GM18507 (cell line): ENCODE measurements around the gene ST6GALNAC5.
"Not testable (repeated sequence)": the region's sequence is repeated elsewhere in the genome, so short reads cannot be mapped to it uniquely, and the experiment has no call there.

ENCODE experiments used
- DNase-seq: peaks from one replicate; pipeline ENCODE4 v3.0.0; 2011; ENCODE audit warnings: low read depth; ENCODE audit not compliant: insufficient read length; ENCODE audit errors: extremely low spot score
- FAIRE-seq: peaks from 2 replicates; lab custom pipeline; 2011; peaks lifted over from hg19 to GRCh38; lab: Jason Lieb, UNC

Gene ST6GALNAC5

GRCh38 chr1:76981267-76981666 is 114.0 kb downstream of the ST6GALNAC5 start:
- not testable (repeated sequence) for FAIRE-seq, DNase-seq

DNA sequence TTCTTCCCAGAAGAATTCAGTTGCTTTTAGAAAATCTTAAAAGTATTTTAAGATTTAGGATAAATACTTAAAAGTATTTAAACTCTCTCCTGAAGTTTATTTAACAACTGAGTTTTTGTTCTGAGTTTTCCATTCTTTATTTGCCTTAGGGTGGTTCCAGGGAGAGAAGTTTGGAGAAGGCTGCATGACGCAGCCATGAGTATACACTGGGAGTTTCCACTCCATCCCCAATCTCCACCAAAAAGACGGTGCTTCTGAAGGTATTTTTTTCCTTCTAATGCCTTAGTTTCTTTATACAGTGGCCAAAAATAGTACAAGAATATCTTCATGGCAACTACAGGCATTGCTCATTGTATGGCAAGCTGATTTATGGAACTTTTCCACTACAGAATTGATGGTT is 122.7 kb downstream of the ST6GALNAC5 start:
- DNase-seq (no peak), FAIRE-seq (no peak)

DNA sequence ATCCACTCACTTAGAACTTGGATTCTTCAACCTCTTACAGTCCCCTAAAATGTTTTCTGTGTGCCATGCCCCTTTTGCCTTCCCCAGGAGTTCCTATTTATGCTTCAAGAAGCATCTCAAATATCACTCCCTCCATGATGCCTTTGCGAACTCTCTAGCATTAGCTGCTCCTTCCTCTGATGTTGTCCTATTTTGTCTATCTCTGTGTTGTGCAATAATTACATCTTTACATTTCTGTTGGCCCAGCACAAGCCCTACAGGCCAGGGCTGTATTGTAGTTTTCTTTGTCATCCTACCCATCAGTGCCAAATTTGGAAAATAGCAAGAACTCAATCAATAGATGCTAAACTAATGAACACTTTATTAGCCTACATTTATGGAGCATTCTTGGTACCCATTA is 125.8 kb downstream of the ST6GALNAC5 start:
- no peak for FAIRE-seq
- DNase-seq = no peak

- FAIRE-seq = no peak
These were observed 131.4 kb downstream of the ST6GALNAC5 start for GRCh38 chr1:76998582-76999223.

DNA sequence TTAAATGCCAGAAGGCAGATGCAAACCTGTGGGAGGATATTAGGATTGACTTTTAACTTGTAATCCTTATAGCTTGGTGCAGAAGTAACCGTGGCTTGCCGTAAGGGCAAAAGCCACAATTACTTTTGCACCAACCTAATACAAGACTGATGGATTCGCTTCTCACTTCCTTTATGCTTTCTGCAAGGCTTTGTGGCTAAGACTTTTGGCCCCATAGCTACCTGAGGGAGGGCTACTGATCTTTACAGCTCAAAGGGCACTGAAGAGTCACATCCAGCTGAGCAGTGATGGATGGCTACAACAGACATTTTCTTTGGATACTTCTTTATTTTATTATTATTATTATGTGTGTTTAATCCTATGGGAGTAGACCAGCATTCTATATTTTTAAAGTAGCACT is 140.4 kb downstream of the ST6GALNAC5 start:
- FAIRE-seq (no peak), DNase-seq (no peak)

More at GRCh38 chr1:76998582-76999223, 131.4 kb downstream of the ST6GALNAC5 start:
- DNase-seq = no peak

- FAIRE-seq (no peak), DNase-seq (no peak)
These were observed 143.7 kb downstream of the ST6GALNAC5 start for GRCh38 chr1:77010937-77011336.

- FAIRE-seq = no peak
These were observed 144.8 kb downstream of the ST6GALNAC5 start for GRCh38 chr1:77012066-77012465.

DNA sequence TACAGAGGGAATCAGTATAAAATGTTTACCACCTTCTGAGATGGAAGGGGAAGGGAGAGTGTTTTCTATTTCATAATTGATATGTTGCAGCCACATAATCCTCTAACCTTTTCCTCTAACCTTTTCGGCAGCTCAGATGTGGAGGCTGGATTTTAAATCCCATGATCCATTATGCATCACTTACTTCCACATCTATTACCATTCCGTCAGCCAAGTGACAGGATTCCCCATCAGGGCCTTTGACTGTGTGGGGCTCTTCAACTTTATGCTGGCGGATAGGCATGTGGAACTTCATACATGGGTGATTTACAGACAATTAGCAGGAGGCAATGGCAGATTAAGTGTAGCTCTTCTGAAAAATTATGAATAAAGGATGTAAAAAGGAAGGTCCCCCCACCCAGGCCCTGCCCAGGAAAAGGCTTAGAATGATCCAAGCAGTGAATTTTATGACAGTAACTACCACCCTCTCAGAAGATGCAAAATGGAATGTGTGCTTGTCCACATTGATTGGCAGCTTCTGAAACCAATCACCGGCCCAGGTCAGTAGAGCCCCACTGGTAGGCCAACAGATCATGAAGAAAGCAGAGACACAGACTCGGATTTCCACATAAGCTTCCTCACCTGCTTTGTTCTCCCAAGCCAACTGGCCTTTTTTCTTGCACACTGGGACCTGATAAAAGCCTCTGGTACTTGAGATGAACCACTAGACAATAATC is 147.0 kb downstream of the ST6GALNAC5 start:
- no peak for FAIRE-seq
- DNase-seq = no peak

More at GRCh38 chr1:77012066-77012465, 144.8 kb downstream of the ST6GALNAC5 start:
- no peak for DNase-seq

DNA sequence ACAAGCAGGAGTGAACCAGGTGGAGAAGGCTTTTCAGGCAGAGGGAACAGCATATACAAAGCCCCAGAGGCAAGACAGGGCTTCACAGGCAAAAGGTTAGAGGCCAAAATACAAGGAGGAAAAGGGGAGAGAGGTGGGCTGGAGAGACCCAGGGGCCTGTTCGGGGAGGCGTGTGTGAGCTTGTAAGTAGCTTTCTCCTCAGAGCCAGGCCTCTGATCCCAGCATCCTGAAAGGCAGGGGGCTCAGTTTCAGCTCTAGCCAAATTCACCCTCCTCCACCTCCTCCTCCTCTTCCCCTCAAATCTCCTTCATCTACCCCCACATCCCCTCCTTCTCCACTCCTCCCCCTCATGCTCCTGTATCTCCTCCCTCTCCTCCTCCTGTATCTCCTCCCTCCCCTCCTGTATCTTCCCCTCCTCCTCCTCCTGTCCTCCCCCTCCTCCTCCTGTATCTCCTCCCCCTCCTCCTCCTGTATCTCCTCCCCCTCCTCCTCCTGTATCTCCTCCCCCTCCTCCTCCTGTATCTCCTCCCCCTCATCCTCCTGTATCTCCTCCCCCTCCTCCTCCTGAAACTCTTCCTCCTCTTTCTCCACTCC is 148.6 kb downstream of the ST6GALNAC5 start:
- DNase-seq = no peak
- no peak for FAIRE-seq

- DNase-seq = no peak
- FAIRE-seq = no peak
These were observed 149.2 kb downstream of the ST6GALNAC5 start for GRCh38 chr1:77016386-77016985.

DNA sequence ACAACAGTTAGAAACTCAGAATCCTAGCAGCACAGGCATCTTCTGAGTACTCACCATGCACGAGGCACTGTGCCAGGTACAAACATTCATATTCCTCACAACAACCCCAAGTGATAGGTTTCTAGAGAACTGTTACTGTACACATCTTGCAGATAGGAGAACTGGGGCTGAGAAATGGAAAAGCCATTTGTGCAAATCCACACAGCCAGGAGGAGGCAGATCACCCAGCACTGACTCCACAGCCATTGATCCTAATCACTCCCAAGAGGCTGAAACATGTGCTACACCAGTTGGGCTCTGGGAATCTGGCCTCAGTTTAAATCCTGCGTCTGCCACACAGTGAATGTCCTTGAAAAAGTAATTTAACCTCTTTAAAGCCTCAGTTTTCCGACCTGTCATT is 151.0 kb downstream of the ST6GALNAC5 start:
- FAIRE-seq = no peak

DNA sequence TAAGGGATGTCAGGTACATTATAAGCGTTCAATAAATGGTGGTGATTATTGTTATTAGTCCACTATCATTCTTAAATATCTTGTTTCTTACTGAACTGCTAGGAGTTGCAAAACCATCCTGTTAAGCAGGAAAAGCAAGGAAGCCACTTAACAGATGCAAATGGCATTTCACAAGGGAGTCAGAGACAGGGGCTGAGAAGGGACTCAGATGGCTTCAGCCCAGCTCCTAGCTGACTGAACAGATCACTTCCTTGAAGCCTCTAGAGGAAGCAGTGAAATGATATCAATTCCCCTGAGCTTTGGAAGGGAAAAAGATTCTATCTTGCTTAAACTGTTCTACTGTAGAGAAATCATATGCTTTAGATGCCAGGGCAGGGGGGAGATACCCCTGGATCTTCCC is 151.5 kb downstream of the ST6GALNAC5 start:
- FAIRE-seq (no peak), DNase-seq (no peak)

More for the DNA sequence above, 151.0 kb downstream of the ST6GALNAC5 start:
- no peak for DNase-seq

GRCh38 chr1:77021732-77022131 is 154.5 kb downstream of the ST6GALNAC5 start:
- FAIRE-seq (no peak), DNase-seq (no peak)

DNA sequence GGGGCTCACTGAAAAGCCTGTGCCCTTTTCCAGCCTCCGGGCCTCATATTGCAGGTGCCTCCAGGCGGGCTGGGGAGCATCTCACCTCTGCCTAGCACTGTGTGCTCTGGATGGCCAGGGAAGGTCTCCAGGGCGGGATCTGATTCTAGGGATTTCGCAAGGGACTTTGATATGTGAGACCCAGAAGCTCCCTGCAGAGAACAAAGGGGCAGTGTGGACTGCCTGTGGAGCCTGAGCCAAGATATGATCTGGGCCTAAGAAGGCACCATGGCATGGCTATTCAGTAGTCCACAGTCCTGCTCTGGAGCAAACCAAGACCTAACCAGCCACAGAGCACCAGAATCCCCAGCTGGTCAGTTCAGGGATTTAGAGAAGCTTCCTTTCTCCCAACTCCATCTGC is 157.2 kb downstream of the ST6GALNAC5 start:
- no peak for FAIRE-seq

DNA sequence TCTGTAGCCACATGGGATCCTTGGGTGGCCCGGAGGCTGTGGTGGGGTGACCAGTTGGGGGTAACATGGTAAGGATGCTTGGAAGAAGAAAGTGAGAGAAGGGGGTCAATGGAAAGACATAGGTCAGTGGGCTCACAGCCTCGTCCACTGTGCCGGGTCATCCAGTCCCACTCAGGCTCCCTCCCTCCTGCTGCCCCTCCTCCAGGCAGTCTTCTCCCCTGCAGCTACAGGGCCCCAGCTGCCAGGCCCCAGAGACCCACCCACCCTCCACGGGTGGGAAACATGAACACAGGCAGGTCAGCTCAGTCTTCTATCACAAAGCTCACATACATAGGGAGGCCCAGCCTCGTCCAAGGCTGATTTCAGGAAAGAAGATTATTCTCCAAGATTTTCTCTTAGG is 158.3 kb downstream of the ST6GALNAC5 start:
- DNase-seq (no peak), FAIRE-seq (no peak)

More for the DNA sequence above, 157.2 kb downstream of the ST6GALNAC5 start:
- DNase-seq = no peak

GRCh38 chr1:77026135-77026534 is 158.9 kb downstream of the ST6GALNAC5 start:
- DNase-seq (no peak), FAIRE-seq (no peak)

DNA sequence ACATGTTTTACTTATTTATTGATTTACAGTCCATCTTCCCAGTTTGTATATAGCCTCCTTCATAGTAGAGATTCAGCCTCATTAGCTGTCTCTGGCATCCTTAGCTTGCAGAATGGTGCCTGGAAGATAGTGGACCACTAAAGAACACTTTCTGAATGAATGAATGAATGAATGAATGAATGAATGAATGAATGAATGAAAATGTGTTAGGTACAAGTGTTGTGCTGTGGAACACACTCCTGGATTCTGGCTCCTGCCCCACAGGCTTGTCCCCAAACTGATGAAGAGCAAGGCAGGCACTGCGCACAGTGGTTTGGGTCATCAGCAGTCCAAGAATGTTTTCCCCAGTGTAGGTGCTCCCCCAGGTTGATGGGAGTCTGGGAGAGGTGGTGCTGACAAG is 159.4 kb downstream of the ST6GALNAC5 start:
- FAIRE-seq = no peak

DNA sequence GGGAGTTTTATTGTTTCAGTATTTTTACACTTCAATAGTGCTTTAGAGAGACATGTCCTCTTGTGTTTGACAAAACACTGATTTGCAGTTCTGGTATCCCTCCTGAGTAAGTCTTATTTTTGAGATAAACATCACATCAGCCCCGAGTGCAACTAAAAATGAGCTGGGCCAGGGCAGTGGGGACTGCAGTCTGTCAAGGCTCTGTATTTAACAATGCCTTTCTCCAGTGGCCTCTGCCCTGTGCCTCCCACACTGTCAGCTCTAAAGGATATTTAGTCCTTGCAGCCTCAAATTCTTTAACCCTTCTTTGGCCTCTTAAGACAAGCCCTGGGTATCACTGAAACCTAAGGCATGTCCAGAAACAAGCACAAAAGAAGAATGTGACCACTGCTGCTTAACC is 160.6 kb downstream of the ST6GALNAC5 start:
- DNase-seq (no peak), FAIRE-seq (no peak)

More for the DNA sequence above, 159.4 kb downstream of the ST6GALNAC5 start:
- DNase-seq = no peak

GRCh38 chr1:77030401-77031105 is 163.3 kb downstream of the ST6GALNAC5 start:
- no peak for FAIRE-seq

More at GRCh38 chr1:77030401-77031105, 163.3 kb downstream of the ST6GALNAC5 start:
- DNase-seq = no peak
